Spleen (tissue), 11 donors: Measurements from ENCODE around the gene PDE4B. TPM values are rescaled to one million over a fixed set of nuclear protein-coding genes. Genes with fewer than 3 reads are reported as not detected.

ENCODE experiments used
- DNase-seq: peaks from one replicate; pipeline ENCODE4 v3.0.0-alpha.2; 2020
- H3K27ac ChIP-seq, 8 donors: fragments of 200-600 bp; sonication (generic) in 7 of 8; 1 replicate in 4 of 8; 2 replicates in 4 of 8; pipeline versions ENCODE4 v1.5.0 to v1.8.0; 2016 to 2021; ENCODE audit warnings: inconsistent platforms in 4 of 8, mild to moderate bottlenecking in 4 of 8, moderate library complexity in 1 of 8
- H3K27me3 ChIP-seq, 7 donors: fragments of 200-600 bp; sonication (generic) in 6 of 7; replicated peaks in 1 of 7; 1 replicate in 4 of 7; 2 replicates in 3 of 7; pipeline versions ENCODE4 v1.5.0 to v1.8.0; 2016 to 2021; ENCODE audit warnings: inconsistent platforms in 3 of 7, mild to moderate bottlenecking in 1 of 7
- H3K36me3 ChIP-seq, 6 donors: fragments of 200-600 bp; sonication (generic) in 5 of 6; 1 replicate in 4 of 6; 2 replicates in 2 of 6; pipeline versions ENCODE4 v1.5.0 to v1.8.0; 2016 to 2021; ENCODE audit warnings: inconsistent platforms in 2 of 6
- H3K4me1 ChIP-seq, 6 donors: fragments of 200-600 bp; sonication (generic) in 5 of 6; 1 replicate in 3 of 6; 2 replicates in 3 of 6; pipeline versions ENCODE4 v1.5.0 to v1.8.0; 2016 to 2021; ENCODE audit warnings: inconsistent platforms in 3 of 6
- H3K4me3 ChIP-seq, 8 donors: fragments of 200-600 bp; sonication (generic) in 7 of 8; 1 replicate in 4 of 8; 2 replicates in 4 of 8; pipeline versions ENCODE4 v1.5.0 to v1.8.0; 2016 to 2021; ENCODE audit warnings: inconsistent platforms in 4 of 8, mild to moderate bottlenecking in 4 of 8, moderate library complexity in 2 of 8
- H3K9me3 ChIP-seq, 8 donors: fragments of 200-600 bp; sonication (generic) in 7 of 8; 1 replicate in 4 of 8; 2 replicates in 4 of 8; pipeline versions ENCODE4 v1.5.0 to v1.8.0; 2016 to 2021; ENCODE audit warnings: inconsistent platforms in 4 of 8
- CTCF ChIP-seq, 11 experiments: fragments of 200-600 bp in 7 of 11; fragments of 450-650 bp in 4 of 11; sonication (generic) in 4 of 11; IDR thresholded peaks in 8 of 11; conservative IDR thresholded peaks in 3 of 11; 1 replicate in 7 of 11; 2 replicates in 4 of 11; pipeline versions ENCODE4 v1.4.0 to v1.8.0; 2016 to 2021; ENCODE audit warnings: antibody characterized with exemption in 11 of 11, inconsistent platforms in 4 of 11, mild to moderate bottlenecking in 1 of 11
- POLR2A ChIP-seq, 3 donors: fragments of 450-650 bp; IDR thresholded peaks; one replicate each; pipeline ENCODE4 v1.5.1; 2017; ENCODE audit warnings: antibody characterized with exemption in 3 of 3, mild to moderate bottlenecking in 1 of 3
- POLR2AphosphoS5 ChIP-seq, 3 donors: sonication (generic); formaldehyde crosslinking; IDR thresholded peaks; one replicate each; pipeline ENCODE4 v1.5.1; 2017; ENCODE audit warnings: antibody characterized with exemption in 3 of 3
- WGBS, 5 donors: extraction: QIAGEN DNeasy Blood & Tissue Kit in 3 of 5; methylation state at CpG; one replicate each; pipeline versions ENCODE4 v1.1.5 to v1.1.7; 2013 to 2018; 5-methylcytosine and 5-hydroxymethylcytosine counted together
- intact Hi-C: fragments of 100-400 bp; cut with DNase I; formaldehyde crosslinking; loops from one replicate; pipeline ENCODE4 v1.15.0; 2023; ENCODE audit warnings: low total_unique reads
- polyA plus RNA-seq, 3 donors: library from polyadenylated mRNA; stranded (reverse); fragments of 200-250 nt; gene quantifications; one replicate each; pipeline ENCODE4 v1.2.1, GENCODE V29; 2013
- total RNA-seq, 7 donors: library from RNA; depleted of rRNA in 3 of 7; stranded (reverse); fragments of >200 nt in 3 of 7; fragmentation: NEBNext Ultra II Directional in 4 of 7; extraction: Animal tissue kit (Norgen Biotek cat#: 25700) in 4 of 7; gene quantifications; one replicate each; pipeline versions ENCODE4 v1.1.0 to v1.2.1, GENCODE V29; 2016 to 2021
- donor health status: healthy with polysubstance abuse.
- donor health status: DM: no; HTN: no; CAD: no; lungs with moderate emphysema.
- donor health status: DM: no; HTN: no; CAD: no.
- donor health status: Bipolar disorder and iron deficiency.
- donor health status: healthy.
- donor health status: DM: no; HTN: no; CAD: no.
- donor health status: DM: yes; HTN: yes; CAD: no.

Gene PDE4B
- total and polyA plus RNA-seq, 10 donors: 12.6 to 88.2 (median 51.9) TPM

- Histone ChIP-seq H3K27ac (no peak overlapping the region), H3K4me3 (no peak overlapping the region), H3K36me3 (no peaks in the 10 kb centered on the region), H3K4me1 (no peaks in the 10 kb centered on the region), H3K9me3 (peaks cover 0 to 9% (median 3%) of the 10 kb centered on the region in 8 donors), H3K27me3 (no peaks in the 10 kb centered on the region)
- TF ChIP-seq POLR2A (IDR thresholded peaks at IDR 0.05) (no peak), CTCF (IDR thresholded peaks at IDR 0.05 in 8 of 11, conservative IDR thresholded peaks at IDR 0.05 in 3 of 11) (no peak), POLR2AphosphoS5 (IDR thresholded peaks at IDR 0.05) (no peak)
- no peak for DNase-seq
- intact Hi-C loops: no loop called here
These were observed 28.6 kb upstream of the PDE4B start for GRCh38 chr1:65764052-65764451.

GRCh38 chr1:65765631-65766030 is 27.1 kb upstream of the PDE4B start:
- Histone ChIP-seq H3K36me3 (no peaks in the 10 kb centered on the region), H3K27ac (no peak overlapping the region), H3K4me3 (no peak overlapping the region), H3K4me1 (no peaks in the 10 kb centered on the region), H3K9me3 (peaks cover 0 to 9% (median 3%) of the 10 kb centered on the region in 8 donors), H3K27me3 (no peaks in the 10 kb centered on the region)
- 31 to 62% (median 35%) methylated on average over 4 of the region's 4 CpGs for WGBS, 5 donors
- no peak for DNase-seq
- TF ChIP-seq POLR2AphosphoS5 (IDR thresholded peaks at IDR 0.05) (no peak), CTCF (IDR thresholded peaks at IDR 0.05 in 8 of 11, conservative IDR thresholded peaks at IDR 0.05 in 3 of 11) (no peak), POLR2A (IDR thresholded peaks at IDR 0.05) (no peak)
- intact Hi-C loops: no loop called here

- H3K9me3 ChIP-seq: peaks cover 0 to 9% (median 3%) of the 10 kb centered on the region in 8 donors
- H3K4me1 ChIP-seq: no peaks in the 10 kb centered on the region
- TF ChIP-seq CTCF (IDR thresholded peaks at IDR 0.05 in 8 of 11, conservative IDR thresholded peaks at IDR 0.05 in 3 of 11) (no peak), POLR2AphosphoS5 (IDR thresholded peaks at IDR 0.05) (no peak), POLR2A (IDR thresholded peaks at IDR 0.05) (no peak)
- no peak for DNase-seq
- no peak overlapping the region for H3K27ac ChIP-seq
- no peak overlapping the region for H3K4me3 ChIP-seq
- WGBS, 5 donors: 83 to 92% (median 89%) methylated on average over 2 of the region's 2 CpGs
- intact Hi-C loops: no loop called here
- H3K36me3 ChIP-seq: no peaks in the 10 kb centered on the region
- no peaks in the 10 kb centered on the region for H3K27me3 ChIP-seq
These were observed 23.1 kb upstream of the PDE4B start for GRCh38 chr1:65769636-65770035.

DNA sequence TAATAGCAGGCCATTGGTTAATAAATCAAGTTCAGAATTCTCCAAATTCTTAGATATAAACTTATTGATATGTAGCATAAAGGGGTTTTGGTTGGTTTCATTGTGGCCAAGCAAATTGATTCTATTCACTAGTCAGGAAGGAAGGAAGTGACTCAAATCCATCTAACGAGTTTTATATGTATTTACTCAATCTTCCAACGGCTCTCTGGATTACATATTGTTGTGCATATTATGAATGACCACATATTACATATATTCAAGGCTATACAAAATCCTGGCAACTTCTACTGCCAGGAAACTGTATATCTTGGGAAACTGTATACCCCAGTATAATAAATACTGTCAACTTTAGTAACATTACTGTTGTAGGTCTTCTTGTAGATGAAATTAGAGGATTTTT is 20.1 kb upstream of the PDE4B start:
- H3K4me3 ChIP-seq: no peak overlapping the region
- TF ChIP-seq POLR2AphosphoS5 (IDR thresholded peaks at IDR 0.05) (no peak), POLR2A (IDR thresholded peaks at IDR 0.05) (no peak)
- DNase-seq: no peak
- H3K27ac ChIP-seq: no peak overlapping the region
- no peaks in the 10 kb centered on the region for H3K4me1 ChIP-seq
- intact Hi-C loops: no loop called here
- WGBS, 5 donors: 10 to 36% (median 18%) methylated on average over 2 of the region's 2 CpGs
- H3K9me3 ChIP-seq: peaks cover 0 to 9% (median 0%) of the 10 kb centered on the region in 8 donors
- H3K36me3 ChIP-seq: no peaks in the 10 kb centered on the region
- no peaks in the 10 kb centered on the region for H3K27me3 ChIP-seq
